Dedifferentiated amniotic fluid mesenchymal stem cell (primary cell): ENCODE measurements around the gene PPIP5K2.
A peak's percentile ranks its signal among the peaks of the same experiment; 100 is the strongest.

Experiments
- DNase-seq: peaks from one replicate; pipeline ENCODE4 v3.0.0-alpha.2; 2016; ENCODE audit errors: extremely low spot score

Gene PPIP5K2

DNA sequence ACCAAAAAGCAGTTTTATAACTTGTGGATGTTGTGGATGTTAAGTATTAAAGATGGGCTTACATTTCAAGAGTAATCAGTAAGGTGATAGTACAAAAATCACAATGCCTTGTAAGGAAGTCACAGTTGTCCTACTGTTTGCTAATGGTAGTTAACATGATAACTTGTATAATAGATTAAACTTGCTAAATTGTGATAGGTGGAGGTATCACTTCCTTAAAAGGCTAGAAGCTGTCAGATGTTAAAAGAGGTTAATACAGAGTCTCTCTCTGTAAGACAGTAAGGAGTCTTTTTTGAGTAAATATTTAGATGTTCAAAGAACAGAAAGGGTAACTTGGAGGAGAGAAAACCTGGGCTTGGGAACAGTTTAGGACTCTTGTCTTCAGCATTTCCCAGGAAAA lies 124.3 kb downstream of the PPIP5K2 start:
- no peak for DNase-seq

DNA sequence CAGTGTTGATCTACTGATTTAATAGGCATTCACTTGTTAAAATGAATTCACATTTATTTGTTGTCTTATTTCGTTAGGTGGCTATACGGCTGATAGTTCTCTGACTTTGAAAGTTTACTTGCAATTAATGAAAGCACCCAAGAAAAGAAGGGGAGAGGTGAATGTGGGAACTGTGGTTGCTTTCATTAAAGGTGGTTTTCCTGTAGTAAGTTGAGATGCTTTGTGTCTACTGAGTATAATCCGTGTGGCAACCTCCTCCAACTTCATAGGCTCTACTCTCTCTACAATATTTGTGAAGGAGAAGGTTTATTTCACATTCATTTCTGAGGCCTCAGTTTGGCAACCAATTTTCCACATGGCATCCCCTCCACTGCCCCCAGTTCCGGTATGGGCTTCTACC lies 125.7 kb downstream of the PPIP5K2 start:
- DNase-seq = no peak

DNA sequence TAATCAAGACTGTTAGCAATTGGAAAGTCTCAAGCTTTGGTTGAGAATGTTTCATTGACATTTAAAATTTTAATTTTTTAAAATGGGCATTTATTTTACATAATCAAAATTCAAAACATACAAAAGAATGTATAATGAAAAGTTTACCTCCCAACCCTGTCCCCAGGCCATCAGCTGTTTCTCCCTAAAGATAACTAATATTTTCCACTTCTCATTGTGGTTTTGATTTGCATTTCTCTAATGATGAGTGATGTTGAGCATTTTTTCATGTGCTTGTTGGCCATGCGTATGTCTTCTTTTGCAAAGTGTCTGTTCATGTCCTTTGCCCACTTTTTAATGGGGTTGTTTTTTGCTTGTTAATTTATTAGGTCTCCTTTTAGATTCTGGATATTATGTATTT lies 127.0 kb downstream of the PPIP5K2 start:
- no peak for DNase-seq

DNA sequence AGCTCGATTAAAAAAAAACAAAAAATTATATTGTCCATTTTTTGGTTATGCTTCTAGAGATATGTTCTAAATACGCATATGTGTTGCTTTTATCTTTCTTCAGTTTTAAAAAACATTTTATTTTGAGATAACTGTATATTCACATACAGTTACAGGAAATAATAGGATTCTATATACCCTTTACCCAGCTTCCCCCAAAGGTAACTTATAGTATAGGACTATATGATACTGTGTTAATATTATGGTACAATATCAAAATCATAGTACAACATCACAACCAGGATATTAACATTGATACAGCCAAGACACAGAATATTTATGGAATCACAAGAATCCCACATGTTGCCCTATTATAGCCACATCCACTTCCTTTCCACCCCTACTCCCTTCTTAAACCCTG lies 129.0 kb downstream of the PPIP5K2 start:
- no peak for DNase-seq

DNA sequence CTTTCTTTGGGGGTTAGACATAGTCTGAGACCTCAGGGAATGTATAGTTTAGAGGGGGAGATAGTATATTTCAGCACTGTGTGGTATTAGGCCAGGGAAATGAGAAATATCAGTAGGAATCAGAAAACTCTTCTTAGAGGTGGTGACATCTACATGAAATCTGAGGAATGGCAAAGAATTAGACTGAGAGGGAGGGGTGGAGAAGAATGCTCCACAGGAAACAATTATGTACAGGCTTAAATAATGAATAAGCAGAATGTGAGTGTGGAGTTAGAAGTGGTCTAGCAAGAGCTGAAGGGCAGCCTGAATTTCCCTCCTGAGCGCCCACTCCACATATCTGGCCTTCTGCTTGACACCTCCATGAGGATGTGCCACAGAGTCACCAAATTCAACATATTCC lies 134.8 kb downstream of the PPIP5K2 start:
- DNase-seq = no peak

DNA sequence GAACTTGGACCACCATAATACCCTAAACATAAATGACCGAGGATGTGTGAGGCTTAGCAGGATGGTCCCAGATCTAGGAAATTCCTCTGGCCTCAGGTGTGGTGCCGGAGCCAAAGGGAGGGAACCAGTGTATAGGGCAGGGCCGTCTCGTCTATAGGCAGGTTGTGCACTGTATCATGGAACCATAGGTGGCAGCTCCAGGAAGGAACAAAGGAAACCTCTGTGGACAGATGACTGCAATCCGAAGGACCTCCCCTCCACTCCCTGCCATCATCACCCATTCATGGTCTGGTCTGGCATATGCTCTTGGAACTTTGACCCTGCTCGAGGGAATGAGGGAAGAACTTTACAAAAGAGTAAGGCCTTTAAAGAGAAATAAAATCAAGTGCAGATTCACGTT lies 135.6 kb downstream of the PPIP5K2 start:
- DNase-seq = no peak

DNA sequence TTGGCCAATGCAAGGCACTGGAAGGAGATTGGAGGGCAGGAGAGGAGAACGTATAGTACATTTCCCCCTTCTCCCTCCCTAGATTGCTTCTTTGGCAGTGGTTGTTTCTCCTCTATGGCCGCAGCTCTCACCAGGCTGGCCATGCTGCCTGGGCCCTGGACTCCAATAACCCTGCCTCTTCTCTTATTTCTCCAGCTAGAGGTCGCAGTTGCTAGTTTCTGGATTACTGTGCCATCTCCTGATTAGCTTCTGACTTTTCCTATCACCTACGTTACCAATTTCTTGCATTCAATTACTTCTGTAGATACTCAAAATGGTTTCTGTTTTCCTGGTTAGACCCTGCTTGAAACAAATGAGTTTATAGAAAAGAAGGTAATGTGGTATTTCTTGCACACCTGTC lies 136.1 kb downstream of the PPIP5K2 start:
- no peak for DNase-seq

DNA sequence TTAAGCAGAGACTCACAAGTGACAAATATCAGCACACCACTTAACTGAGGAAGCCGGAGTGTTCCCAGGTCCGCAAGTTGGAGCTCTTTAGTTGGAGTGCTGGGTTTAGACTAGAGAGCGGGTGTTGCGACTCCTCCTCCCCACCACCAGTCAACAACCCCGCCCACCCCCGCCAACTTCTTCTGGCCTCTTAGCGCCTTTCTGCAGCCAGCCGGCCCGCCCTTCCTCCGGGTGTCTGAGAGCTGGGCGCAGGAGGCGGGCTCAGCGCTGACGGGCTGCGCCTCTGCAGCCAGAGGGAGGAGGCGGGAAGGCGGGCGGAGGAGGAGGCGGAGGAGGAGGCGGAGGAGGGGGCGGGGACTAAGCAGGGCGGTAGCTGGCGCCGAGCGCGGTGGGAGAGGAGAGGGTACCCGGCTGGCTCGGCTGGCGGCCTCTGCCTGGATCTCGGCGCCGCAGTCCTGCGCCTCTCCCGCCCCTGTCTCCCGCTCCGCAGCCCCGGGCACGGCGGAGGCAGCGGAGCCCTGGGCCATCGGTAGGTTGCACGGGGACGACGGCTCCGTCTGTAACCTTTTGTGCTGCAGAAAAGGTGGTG lies 138.4 kb downstream of the PPIP5K2 start, which contains the start of gene MACIR:
MACIR (plus strand) TSS at position 396 of the 589 bp plus-strand sequence. CDS start 17,157 bp downstream, outside the sequence.
- DNase-seq = peak; percentile 97

DNA sequence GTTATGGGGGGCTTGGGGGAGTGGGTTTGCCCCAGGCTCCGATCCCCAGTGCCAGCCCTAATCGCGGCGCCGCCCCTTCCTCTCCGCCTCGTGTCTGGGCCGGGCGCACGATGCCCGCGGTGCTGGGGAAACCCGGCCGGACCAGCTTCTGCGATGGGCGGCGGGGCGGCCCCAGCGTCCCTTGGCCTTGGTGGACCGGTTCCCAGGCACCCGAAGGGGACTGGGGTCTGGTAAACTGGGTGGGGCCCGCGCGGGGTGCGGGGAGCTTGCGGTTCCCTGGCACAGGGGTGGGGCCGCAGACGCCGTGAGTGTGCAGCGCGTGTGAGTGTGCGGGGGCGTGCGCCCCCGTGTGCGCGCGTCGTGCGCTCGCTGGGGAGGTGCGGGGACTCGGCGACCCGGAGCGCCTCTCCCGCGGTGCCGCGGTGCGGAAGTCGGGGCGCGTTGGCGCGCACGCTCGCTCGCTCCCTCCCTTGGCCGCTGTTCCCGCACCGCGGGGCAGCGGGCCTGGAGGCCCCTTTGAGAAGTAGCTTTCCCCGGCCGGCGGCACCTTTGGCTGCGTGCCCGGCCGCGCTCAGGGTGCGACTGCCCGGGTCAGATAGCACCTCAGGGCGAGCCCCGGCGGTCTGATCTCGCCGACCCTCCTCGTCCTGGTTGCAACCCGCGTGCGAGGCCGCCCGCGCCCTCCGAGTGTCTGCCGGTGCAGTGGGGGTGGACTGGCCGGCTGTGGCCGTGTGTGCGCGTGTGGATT lies 139.0 kb downstream of the PPIP5K2 start:
- no peak for DNase-seq

DNA sequence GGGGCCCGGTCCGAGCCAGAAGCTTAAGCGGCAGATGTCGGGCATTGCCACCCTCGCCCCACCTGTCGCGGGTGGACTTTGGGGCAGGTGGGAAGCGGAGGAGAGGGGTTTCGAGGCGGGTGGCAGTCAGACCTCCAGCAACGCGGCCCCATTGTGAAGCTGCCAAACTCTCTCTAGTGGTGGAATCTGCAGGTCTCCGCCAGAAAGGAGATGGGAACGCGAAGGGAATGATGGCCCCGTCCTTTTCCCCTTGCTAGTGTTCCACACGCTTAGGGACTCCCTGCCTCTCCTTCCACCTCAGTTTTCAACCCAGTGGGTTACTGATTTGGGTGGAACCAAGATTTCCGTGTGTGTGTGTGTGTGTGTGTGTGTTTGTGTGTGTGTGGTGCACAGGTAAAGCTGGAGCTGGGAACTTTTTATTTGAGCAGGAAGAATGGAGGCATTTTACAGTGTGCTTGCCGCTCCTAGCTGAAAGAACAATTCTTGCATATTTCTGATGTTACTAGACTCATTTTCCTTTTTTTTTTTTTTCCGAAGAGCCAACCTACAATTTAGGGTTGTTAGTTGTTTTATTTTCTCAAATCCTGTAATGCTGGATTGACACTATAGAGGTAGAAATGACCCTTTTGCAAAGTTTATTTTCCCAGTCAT lies 139.7 kb downstream of the PPIP5K2 start:
- no peak for DNase-seq

DNA sequence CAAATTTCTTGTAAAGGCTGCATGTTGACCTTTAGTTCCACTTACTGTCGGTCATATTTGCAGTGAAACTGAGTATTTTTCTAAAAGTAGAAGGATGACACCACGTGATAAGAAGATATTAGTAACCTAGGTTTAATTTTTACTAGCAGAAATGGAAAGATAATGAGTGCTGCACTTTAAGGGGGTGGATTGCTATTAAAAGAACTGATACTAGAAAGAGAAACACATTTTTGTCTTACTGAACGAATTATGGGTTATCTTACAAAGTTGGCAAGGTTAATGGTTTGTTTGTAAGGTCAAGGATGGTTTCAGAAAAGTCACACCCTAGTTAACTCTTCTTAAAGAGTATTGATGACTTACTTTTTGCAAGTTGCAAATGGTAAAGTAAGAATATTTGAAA lies 140.8 kb downstream of the PPIP5K2 start:
- no peak for DNase-seq
